Fibroblast of villous mesenchyme (primary cell): Measurements from ENCODE around the gene CALCOCO1. TPM values are rescaled to one million over a fixed set of nuclear protein-coding genes. Genes with fewer than 3 reads are reported as not detected.

Source experiments
- DNase-seq: peaks from one replicate; pipeline ENCODE4 v3.0.0-alpha.2; 2010; ENCODE audit warnings: low read depth
- H3K4me3 ChIP-seq: 2 replicates; pipeline ENCODE4 v1.5.1; 2011; ENCODE audit warnings: low read depth, mild to moderate bottlenecking, low read length
- CTCF ChIP-seq: IDR thresholded peaks from 2 replicates; pipeline ENCODE4 v1.5.1; 2012; ENCODE audit warnings: low read depth, mild to moderate bottlenecking, low read length; ENCODE audit not compliant: insufficient read depth
- total RNA-seq: library from RNA; depleted of rRNA; stranded (reverse); fragments of >200 nt; gene quantifications from 2 replicates; pipeline ENCODE4 v1.2.3, GENCODE V29; 2012

Gene CALCOCO1
- total RNA-seq, 1 donor: 78.2 TPM

GRCh38 chr12:53757101-53757770 lies 30.0 kb upstream of the CALCOCO1 start:
- peak; percentile 55 for DNase-seq
- TF ChIP-seq CTCF: peak; percentile 91
- no peak overlapping the region for H3K4me3 ChIP-seq

GRCh38 chr12:53756300-53757100 lies 29.2 kb upstream of the CALCOCO1 start:
- no peak for DNase-seq
- no peak overlapping the region for H3K4me3 ChIP-seq
- no peak for TF ChIP-seq CTCF

GRCh38 chr12:53755893-53756292 lies 28.6 kb upstream of the CALCOCO1 start:
- no peak for TF ChIP-seq CTCF
- no peak for DNase-seq
- no peak overlapping the region for H3K4me3 ChIP-seq

GRCh38 chr12:53755451-53755891 lies 28.2 kb upstream of the CALCOCO1 start:
- no peak for DNase-seq
- no peak for TF ChIP-seq CTCF
- no peak overlapping the region for H3K4me3 ChIP-seq

- TF ChIP-seq CTCF: no peak
- peak; percentile 33 for DNase-seq
Measured at GRCh38 chr12:53754633-53755264, 27.5 kb upstream of the CALCOCO1 start.

GRCh38 chr12:53754188-53754585 lies 26.9 kb upstream of the CALCOCO1 start:
- H3K4me3 ChIP-seq: no peak overlapping the region
- TF ChIP-seq CTCF: no peak
- DNase-seq: no peak

More at GRCh38 chr12:53754633-53755264, 27.5 kb upstream of the CALCOCO1 start:
- no peak overlapping the region for H3K4me3 ChIP-seq
